NCI-H2081 (cell line): Measurements from ENCODE around the gene F8.
"Not testable (repeated sequence)": the region's sequence is repeated elsewhere in the genome, so short reads cannot be mapped to it uniquely, and the experiment has no call there.

Source experiments
- DNase-seq, 2 experiments: peaks; one replicate each; lab custom pipeline; 2025; lab: John Stamatoyannopoulos, UW

F8 gene

GRCh38 chrX:155031657-155032056, 9.1 kb upstream of the F8 start:
- DNase-seq, result no peak

GRCh38 chrX:155028877-155029291, 6.4 kb upstream of the F8 start:
- no peak for DNase-seq

GRCh38 chrX:155028129-155028528, 5.6 kb upstream of the F8 start:
- no peak for DNase-seq

GRCh38 chrX:155027509-155028066, 5.1 kb upstream of the F8 start:
- DNase-seq, result peak in 1 of 2 experiments; percentile 6

GRCh38 chrX:155026727-155027508, 4.4 kb upstream of the F8 start, which contains the start of gene FUNDC2:
Gene FUNDC2, plus strand, starts transcription at chrX:155026844. Its CDS starts 95 bp downstream, at chrX:155026939.
- DNase-seq, result peak; percentile 84 to 89

- DNase-seq, result no peak
Measured at GRCh38 chrX:155026420-155026726, 3.9 kb upstream of the F8 start.

GRCh38 chrX:155023907-155024833, 1.6 kb upstream of the F8 start:
- no peak for DNase-seq

- no peak for DNase-seq
Measured at GRCh38 chrX:155020591-155020990, 1.9 kb downstream of the F8 start.

GRCh38 chrX:155009994-155010472, 12.5 kb downstream of the F8 start:
- DNase-seq, result no peak

- DNase-seq, result not testable (repeated sequence)
Measured at GRCh38 chrX:155008578-155008977, 13.9 kb downstream of the F8 start.

- not testable (repeated sequence) for DNase-seq
Measured at GRCh38 chrX:155006913-155007671, 15.4 kb downstream of the F8 start.

GRCh38 chrX:155006379-155006778, 16.1 kb downstream of the F8 start:
- not testable (repeated sequence) for DNase-seq

- DNase-seq, result no peak
Measured at GRCh38 chrX:155005190-155005589, 17.3 kb downstream of the F8 start.

GRCh38 chrX:155001873-155002272, 20.6 kb downstream of the F8 start:
- no peak for DNase-seq

GRCh38 chrX:155000841-155001240, 21.7 kb downstream of the F8 start:
- DNase-seq, result no peak

GRCh38 chrX:154998204-154998880, 24.2 kb downstream of the F8 start:
- no peak for DNase-seq

GRCh38 chrX:154991476-154991875, 31.0 kb downstream of the F8 start:
- no peak for DNase-seq

- DNase-seq, result no peak
Measured at GRCh38 chrX:154991039-154991438, 31.5 kb downstream of the F8 start.

GRCh38 chrX:154990496-154990895, 32.0 kb downstream of the F8 start:
- no peak for DNase-seq

- DNase-seq, result no peak
Measured at GRCh38 chrX:154988719-154989118, 33.8 kb downstream of the F8 start.

- no peak for DNase-seq
Measured at GRCh38 chrX:154987940-154988339, 34.6 kb downstream of the F8 start.
